ENCODE measurements around the gene UPK2. TPM values are rescaled to one million over a fixed set of nuclear protein-coding genes. Genes with fewer than 3 reads are reported as not detected.

UPK2 gene
- polyA plus RNA-seq, 1 of the 3 experiments (the other 2 are of a cell fraction), result 0.15 TPM

DNA sequence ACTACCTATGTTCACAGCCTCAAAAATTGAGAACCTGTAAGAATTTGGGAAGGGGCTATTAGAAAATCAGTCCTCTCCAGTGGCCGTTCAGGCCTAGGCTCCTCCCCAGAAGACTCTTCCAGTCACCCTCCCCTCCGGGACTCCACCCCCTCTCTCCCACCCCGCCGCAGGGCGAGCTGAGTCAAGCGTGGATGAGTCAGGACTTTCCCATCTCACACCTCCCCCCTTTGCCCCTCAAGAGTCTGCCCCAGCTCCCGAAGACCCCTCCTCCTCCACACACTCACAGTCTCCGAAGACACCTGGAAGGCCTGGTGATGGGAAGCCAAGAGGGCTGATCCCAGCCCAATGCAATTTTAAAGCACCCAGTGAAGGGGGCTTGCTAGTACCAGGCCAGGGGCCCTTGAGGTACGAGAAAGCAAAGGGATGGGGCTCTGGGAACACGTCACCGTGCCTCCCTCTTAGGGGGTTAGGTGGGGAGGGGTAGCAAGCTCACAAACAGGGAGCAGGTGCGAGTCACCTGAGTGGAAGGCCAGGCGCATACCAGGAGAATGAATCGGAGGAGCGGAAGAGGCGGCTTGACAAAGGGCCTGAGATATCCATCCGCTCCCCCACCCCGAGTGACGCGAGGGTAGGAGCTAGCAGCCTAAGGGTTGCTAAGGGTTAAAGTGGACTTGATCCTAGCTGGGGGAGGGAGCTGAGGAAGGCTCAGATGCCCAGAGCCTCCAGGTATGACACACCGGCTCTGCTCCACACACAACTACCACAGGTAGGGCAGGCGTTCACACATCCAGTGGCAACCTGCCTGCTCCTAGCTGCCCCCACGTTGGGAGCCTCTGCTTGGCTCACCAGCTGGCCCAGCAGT is 44.0 kb upstream of the UPK2 start:
- POLR2A ChIA-PET, result no interaction called here
- Histone ChIP-seq H3K9ac (peak overlapping the region; percentile 80), H3K9me2 (no peaks in the 10 kb centered on the region), H3K27me3 (ENCODE audit: insufficient read depth) (no peaks in the 10 kb centered on the region), H3F3A (replicated peaks; ENCODE audit: insufficient read depth) (peaks cover 57% of the 10 kb centered on the region), H4K20me1 (ENCODE audit: insufficient read depth) (peaks cover 3% of the 10 kb centered on the region; the same call in 1 of the 2 replicates), H3K4me1 (ENCODE audit: control insufficient read depth in 1 of 2, insufficient read depth in 2 of 2, low read depth in 1 of 2, low read length in 1 of 2) (peaks cover 85 to 94% of the 10 kb centered on the region in 2 experiments), H3K4me2 (peak overlapping the region; percentile 89), H3K27ac (ENCODE audit: low read depth in 2 of 2, low read length in 1 of 2) (peak overlapping the region; percentile 87 to 100), H3K79me2 (ENCODE audit: insufficient read depth) (peaks cover 92% of the 10 kb centered on the region), H3K36me3 (replicated peaks in 1 of 2; ENCODE audit: control insufficient read depth in 1 of 2, insufficient read depth in 2 of 2, low read length in 1 of 2) (peaks cover 7 to 9% of the 10 kb centered on the region in 2 experiments), H3K9me3 (no peaks in the 10 kb centered on the region), H2AFZ (ENCODE audit: low read depth) (no peak overlapping the region), H3K4me3 (ENCODE audit: low read depth in 2 of 2, low read length in 1 of 2) (peak overlapping the region in 1 of 2 experiments; percentile 4; a peak in 3 of 4 replicates)
- DNase-seq, result no peak
- CTCF ChIA-PET, result interaction anchor here (1.2 to 1.4 kb wide), 2 partner anchors 44 to 222 kb away, joined by 3 to 5 read pairs; partner anchors contain the start of gene UPK2
- WGBS (ENCODE audit: low lambda C conversion rate), result 13% methylated on average over 17 of the region's 23 CpGs
- TF ChIP-seq GATA2 (CRISPR knock-in tag; IDR thresholded peaks at IDR 0.05) (no peak), ELF1 (IDR thresholded peaks at IDR 0.05) (no peak), GABPA (IDR thresholded peaks at IDR 0.05; ENCODE audit: low read depth) (no peak), NFIC (IDR thresholded peaks at IDR 0.05; ENCODE audit: borderline replicate concordance) (peak; percentile 40; the same call in 1 of the 2 replicates), TCF12 (IDR thresholded peaks at IDR 0.05) (peak; percentile 76), CHD2 (IDR thresholded peaks at IDR 0.05; ENCODE audit: low read length, partially characterized antibody) (no peak), TAF1 (IDR thresholded peaks at IDR 0.05; ENCODE audit: borderline replicate concordance, low read depth, low read length) (no peak), USF2 (IDR thresholded peaks at IDR 0.05; ENCODE audit: borderline replicate concordance, low read depth, low read length) (no peak), JUND (IDR thresholded peaks at IDR 0.05) (peak; percentile 88), SMC3 (IDR thresholded peaks at IDR 0.05; ENCODE audit: low read depth, low read length) (no peak), MEF2A (IDR thresholded peaks at IDR 0.05; ENCODE audit: borderline replicate concordance, low read depth) (no peak; the same call in 1 of the 2 replicates), NRF1 (IDR thresholded peaks at IDR 0.05; ENCODE audit: low read depth, low read length) (no peak), RAD21 (IDR thresholded peaks at IDR 0.05; ENCODE audit: low read length) (no peak), EP300 (IDR thresholded peaks at IDR 0.05; ENCODE audit: borderline replicate concordance in 1 of 2, low read depth in 1 of 2, low read length in 1 of 2) (peak in 1 of 2 experiments; percentile 77; a peak in 1 of 4 replicates), POLR2AphosphoS5 (IDR thresholded peaks at IDR 0.05; ENCODE audit: low read depth, low read length) (no peak), FOXM1 (IDR thresholded peaks at IDR 0.05; ENCODE audit: low read depth) (no peak), TEAD4 (IDR thresholded peaks at IDR 0.05; ENCODE audit: borderline replicate concordance, insufficient read depth) (peak; percentile 55; the same call in 1 of the 2 replicates), MXI1 (IDR thresholded peaks at IDR 0.05; ENCODE audit: low read depth, low read length) (no peak), SIN3A (IDR thresholded peaks at IDR 0.05; ENCODE audit: borderline replicate concordance, low read depth, low read length) (peak; percentile 15; the same call in 1 of the 2 replicates), ZBTB33 (IDR thresholded peaks at IDR 0.05; ENCODE audit: borderline replicate concordance, low read depth) (0 out of 2 replicates have a peak, but pooled peaks have one; percentile 65), FOSL2 (IDR thresholded peaks at IDR 0.05; ENCODE audit: borderline replicate concordance, low read depth) (peak; percentile 96), FOXJ3 (CRISPR knock-in tag; IDR thresholded peaks at IDR 0.05) (no peak), RXRA (IDR thresholded peaks at IDR 0.05; ENCODE audit: borderline replicate concordance, low read depth) (peak; percentile 78)
- TF ChIP-seq, protein P1, sequence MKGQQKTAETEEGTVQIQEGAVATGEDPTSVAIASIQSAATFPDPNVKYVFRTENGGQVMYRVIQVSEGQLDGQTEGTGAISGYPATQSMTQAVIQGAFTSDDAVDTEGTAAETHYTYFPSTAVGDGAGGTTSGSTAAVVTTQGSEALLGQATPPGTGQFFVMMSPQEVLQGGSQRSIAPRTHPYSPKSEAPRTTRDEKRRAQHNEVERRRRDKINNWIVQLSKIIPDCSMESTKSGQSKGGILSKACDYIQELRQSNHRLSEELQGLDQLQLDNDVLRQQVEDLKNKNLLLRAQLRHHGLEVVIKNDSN (IDR thresholded peaks at IDR 0.05; ENCODE audit: borderline replicate concordance, low read depth), result no peak
- TF ChIP-seq, protein P2, sequence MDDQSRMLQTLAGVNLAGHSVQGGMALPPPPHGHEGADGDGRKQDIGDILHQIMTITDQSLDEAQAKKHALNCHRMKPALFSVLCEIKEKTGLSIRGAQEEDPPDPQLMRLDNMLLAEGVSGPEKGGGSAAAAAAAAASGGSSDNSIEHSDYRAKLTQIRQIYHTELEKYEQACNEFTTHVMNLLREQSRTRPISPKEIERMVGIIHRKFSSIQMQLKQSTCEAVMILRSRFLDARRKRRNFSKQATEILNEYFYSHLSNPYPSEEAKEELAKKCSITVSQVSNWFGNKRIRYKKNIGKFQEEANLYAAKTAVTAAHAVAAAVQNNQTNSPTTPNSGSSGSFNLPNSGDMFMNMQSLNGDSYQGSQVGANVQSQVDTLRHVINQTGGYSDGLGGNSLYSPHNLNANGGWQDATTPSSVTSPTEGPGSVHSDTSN (IDR thresholded peaks at IDR 0.05), result peak; percentile 27; the same call in 1 of the 2 replicates
- TF ChIP-seq, protein P3, sequence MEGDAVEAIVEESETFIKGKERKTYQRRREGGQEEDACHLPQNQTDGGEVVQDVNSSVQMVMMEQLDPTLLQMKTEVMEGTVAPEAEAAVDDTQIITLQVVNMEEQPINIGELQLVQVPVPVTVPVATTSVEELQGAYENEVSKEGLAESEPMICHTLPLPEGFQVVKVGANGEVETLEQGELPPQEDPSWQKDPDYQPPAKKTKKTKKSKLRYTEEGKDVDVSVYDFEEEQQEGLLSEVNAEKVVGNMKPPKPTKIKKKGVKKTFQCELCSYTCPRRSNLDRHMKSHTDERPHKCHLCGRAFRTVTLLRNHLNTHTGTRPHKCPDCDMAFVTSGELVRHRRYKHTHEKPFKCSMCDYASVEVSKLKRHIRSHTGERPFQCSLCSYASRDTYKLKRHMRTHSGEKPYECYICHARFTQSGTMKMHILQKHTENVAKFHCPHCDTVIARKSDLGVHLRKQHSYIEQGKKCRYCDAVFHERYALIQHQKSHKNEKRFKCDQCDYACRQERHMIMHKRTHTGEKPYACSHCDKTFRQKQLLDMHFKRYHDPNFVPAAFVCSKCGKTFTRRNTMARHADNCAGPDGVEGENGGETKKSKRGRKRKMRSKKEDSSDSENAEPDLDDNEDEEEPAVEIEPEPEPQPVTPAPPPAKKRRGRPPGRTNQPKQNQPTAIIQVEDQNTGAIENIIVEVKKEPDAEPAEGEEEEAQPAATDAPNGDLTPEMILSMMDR (IDR thresholded peaks at IDR 0.05), result no peak
